COLO668 (cell line): Measurements from ENCODE around the gene RNASET2.

Source experiments
- DNase-seq: peaks from one replicate; lab custom pipeline; 2025; ENCODE audit not compliant: unreplicated experiment; lab: John Stamatoyannopoulos, UW

Gene RNASET2

GRCh38 chr6:166970776-166971175, 14.4 kb upstream of the RNASET2 start:
- DNase-seq: no peak

- no peak for DNase-seq
Measured at GRCh38 chr6:166970091-166970490, 13.7 kb upstream of the RNASET2 start.

- DNase-seq: no peak
Measured at GRCh38 chr6:166969390-166970002, 13.1 kb upstream of the RNASET2 start.

DNA sequence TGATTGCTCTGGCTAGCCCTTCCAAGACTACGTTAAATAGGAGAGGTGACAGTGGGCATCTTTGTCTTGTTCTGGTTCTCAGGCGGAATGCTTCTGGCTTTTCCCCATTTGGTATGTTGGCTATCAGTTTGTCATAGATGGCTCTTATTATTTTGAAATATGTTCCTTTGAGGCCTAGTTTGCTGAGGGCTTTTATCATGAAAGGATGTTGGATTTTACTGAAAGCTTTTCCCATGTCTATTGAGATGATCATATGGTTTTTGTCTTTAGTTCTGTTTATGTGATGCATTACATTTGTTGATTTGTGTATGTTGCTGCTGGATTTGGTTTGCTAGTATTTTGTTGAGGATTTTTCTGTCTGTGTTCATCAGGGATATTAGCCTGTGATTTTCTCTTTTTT, 9.9 kb upstream of the RNASET2 start:
- DNase-seq: no peak

GRCh38 chr6:166960609-166960978, 4.2 kb upstream of the RNASET2 start:
- DNase-seq: no peak

DNA sequence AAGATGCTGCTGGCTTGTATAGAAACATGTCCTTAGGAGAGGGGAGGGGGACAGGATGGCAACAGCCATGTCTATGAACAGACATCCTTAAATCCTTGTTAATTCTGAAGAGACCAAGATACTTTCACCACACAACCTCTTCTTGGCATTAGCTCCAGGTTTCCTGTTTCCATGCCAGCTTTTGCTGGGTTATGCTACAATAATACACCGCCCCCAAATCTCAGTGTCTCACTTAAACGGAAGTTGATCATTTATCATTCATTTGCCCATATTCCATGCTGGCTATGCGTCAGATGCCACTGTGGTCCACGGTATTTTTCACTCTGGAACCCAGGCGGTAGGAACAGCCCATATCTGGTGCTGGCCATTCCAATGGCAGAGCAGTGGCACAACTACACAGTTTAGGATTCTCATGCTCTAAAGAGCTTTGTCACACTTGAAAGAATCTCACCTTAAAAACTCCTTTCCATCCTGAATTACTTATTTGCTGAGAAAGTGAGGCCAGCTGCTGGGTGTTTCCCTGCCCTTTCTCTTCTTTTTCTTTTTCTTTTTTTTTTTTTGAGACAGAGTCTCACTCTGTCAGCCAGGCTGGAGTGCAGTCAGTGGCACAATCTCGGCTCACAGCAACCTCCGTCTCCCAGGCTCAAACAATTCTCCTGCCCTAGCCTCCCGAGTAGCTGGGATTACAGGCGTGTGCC, 3.7 kb upstream of the RNASET2 start:
- no peak for DNase-seq

DNA sequence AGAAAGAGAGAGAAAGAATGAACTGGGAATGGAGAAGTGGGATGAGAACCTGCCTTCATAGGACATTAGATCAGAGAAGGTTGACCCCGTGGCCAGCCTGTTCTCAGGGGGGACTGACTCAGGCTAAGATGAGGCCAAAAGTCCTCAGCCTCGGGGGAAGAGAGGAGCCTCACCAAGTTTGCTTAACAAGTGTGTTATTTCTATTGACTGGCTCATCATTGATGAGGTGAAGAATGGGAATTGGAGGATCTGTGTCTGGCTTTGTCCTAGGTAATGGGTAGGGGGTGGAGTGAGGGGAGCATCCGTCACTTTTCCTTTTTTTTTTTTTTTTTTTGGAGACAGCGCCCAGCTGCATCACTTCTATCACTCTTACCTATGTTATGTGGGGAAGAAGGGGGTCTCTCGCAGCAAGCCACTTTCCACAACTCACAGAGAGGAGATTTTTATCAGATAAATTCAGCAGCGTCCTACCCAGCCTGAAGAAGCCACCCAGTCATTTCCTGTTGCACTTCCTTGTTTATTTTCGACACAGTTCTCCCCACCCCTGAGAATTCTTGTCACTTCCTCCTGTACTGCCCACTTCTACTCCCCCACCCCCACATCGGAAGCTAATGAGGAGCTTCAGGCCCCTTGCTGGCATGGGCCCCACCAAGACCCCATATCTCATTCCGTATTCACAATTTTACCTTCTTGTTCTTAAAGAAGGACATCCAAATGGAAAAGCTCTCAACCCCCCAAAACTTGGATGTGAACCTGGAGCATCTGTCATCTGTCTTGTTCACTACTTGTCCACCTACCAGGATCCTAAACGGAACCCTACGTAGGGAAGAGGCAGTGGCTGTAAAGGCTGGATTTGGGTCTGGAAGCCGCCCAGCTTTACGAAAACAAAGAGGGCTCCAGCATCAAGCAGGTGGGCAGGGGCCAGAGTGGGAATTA, 2.8 kb upstream of the RNASET2 start:
- DNase-seq: no peak

DNA sequence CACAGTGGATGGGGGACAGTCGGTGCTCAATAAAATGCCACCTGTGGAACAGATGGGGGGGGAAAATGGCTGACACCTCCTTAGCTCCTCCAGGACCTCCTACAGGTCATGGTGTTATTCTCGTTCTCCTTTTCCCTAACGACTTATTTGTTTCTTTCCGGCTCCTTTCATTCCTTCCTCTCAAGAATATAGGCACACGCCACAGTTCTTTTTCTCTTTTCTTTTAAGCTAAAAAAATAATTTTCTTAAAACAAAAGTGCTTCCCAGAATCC, 1.4 kb upstream of the RNASET2 start:
- no peak for DNase-seq

GRCh38 chr6:166957087-166957804, 896 bp upstream of the RNASET2 start:
- DNase-seq: peak; percentile 61

DNA sequence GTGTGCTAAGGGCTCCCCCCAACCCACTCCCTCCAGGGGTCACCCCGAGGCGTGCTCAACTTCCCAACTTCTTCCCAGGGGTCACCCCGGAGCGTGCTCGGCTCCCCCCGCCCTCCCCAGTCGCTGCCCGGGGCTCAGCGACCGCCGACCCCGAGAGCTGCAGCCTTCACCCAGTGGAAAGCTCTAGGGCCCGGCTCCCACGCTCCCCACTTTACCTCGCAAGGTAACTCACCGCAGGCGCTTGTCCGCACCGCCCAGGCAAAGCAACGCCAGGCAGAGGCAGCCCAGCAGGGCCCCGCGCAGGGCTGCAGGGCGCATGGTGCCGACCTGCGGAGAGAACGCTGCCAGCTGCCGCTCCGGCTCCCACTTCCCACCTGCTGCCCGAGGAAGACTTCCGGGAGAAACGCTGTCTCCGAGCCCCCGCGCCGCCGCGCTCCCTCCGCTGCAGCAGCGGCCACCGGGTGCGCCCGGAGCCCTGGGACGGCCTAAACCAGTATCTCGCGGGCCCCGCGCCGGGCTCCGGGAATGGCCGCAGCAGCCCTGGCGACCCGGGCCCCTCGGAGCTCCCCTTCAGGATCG, 396 bp downstream of the RNASET2 start:
- DNase-seq: peak; percentile 68

DNA sequence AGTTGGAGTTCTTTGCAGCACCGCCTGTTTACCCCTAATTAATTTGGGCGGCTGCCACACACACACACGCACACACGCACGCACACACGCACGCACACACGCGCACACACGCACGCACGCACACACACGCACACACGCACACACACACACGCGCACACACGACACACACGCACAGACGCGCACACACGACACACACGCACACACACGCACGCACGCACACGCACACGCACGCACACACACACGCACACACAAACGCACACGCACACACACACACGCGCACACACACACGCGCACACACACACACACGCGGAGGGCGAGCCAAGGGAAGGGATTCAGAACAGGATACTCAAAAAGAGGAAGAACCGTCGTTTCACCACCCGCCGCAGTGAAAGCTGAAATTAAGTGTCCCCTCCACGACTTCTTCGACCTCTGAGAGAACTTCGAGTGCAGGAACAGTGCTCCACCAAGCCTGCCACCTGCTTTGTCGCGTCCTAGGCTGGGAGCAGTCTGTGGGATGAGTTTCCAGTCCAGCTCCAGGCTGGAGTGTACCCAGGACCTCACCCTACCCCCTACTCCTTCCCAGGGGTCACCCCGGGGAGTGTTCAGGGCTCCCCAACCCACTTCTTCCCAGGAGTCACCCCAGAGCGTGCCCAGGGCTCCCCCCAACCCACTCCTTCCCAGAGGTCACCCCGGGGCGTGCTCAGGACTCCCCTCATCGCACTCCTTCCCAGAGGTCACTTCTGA, 1.1 kb downstream of the RNASET2 start:
- DNase-seq: peak; percentile 6

GRCh38 chr6:166954118-166954713, 2.1 kb downstream of the RNASET2 start:
- no peak for DNase-seq

DNA sequence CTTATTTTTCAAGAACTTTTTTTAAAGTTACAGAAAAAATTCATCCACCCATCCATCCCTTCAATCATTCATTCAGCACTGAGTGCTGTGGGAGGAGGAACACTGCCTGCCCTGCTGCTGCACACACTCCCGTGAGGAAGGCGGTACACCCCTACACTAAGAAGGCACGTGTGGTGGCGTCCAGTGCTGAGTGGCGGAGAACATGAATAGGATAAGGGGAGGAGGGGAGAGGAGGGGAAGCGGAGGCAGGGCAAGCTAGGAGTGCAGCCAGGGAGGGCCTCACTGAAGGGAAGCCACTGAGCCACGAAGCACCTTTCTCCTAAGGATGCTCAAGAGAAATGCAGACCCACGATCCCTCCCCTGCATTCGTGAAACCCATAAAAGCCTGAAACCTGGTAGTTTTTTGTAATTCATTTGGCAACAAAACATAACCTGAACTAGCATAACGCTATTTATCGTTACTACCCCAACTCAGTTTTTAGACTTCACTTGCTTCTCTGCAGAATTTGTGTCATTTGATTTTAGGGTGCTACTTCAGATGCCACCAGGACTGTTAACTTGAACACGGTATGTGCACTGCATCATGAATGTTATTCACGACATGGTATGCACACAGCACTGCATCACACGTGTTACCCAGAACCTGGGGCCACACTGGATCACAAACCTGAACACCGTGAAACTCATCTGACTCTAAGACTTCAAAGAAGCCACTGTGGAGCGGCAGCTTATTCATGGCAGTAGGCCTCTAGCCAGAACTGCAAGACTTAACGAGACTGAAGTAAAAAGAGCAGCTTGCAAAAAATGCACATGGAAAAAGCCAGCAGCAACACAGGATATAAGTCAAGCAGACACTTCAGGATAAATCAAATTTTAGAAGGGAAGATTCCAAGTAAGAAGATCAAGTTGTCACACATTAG, 3.5 kb downstream of the RNASET2 start:
- no peak for DNase-seq

- DNase-seq: no peak
Measured at GRCh38 chr6:166952121-166952520, 4.2 kb downstream of the RNASET2 start.

DNA sequence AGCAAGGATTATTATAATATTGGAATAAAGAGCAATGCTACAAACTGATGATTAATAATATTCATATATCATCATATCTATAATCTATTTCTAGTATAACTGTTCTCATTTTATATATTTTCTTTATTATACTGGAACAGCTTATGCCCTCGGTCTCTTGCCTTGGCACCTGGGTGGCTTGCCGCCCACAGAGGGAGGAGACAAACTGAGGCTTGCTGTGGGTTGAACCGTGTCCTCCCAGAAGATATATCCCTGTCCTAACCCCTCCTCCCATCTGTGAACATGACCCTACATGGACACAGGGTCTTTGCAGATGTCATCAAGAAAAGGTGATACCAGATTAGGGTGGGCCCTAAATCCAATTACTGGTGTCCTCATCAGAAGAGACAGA, 4.7 kb downstream of the RNASET2 start:
- no peak for DNase-seq

DNA sequence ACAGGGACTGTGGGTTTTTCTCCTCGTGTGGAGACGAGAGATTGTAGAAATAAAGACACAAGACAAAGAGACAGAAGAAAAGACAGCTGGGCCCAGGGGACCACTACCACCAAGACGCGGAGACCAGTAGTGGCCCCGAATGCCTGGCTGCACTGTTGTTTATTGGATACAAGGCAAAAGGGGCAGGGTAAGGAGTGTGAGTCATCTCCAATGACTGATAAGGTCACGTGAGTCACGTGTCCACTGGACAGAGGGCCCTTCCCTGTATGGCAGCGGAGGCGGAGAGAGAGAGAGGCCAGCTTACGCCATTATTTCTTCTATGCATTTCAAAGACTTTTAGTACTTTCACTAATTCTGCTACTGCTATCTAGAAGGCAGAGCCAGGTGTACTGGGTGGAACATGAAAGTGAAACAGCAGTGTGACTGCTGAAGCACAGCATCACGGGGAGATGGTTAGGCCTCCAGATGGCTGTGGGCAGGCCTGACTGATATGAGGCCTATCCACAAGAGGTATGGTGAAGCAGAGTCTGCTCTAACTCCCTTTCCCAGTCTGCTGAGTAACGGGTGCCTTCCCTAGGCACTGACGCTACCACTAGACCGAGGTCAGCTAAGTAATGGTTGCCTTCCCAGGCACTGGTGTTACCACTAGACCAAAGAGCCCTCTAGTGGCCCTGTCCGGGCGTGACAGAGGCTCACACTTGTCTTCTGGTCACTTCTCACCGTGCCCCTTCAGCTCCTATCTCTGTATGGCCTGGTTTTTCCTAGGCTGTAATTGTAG, 5.3 kb downstream of the RNASET2 start:
- peak; percentile 56 for DNase-seq

- no peak for DNase-seq
Measured at GRCh38 chr6:166950443-166950821, 5.9 kb downstream of the RNASET2 start.
